DND-41 (cell line): ENCODE measurements around the gene PTBP1.

Experiments
- ATAC-seq: fragments of 200-7000 bp; cut with Tn5 transposase; 3 replicates; pipeline ENCODE4 v1.9.1; 2021; ENCODE audit warnings: low read depth; ENCODE audit not compliant: insufficient read depth
- DNase-seq: peaks from one replicate; pipeline ENCODE4 v3.0.0-alpha.2; 2020
- H2AFZ ChIP-seq: 2 replicates; pipeline ENCODE4 v1.6.0; 2012; ENCODE audit warnings: low read depth, low read length
- H3K27ac ChIP-seq: 2 replicates; pipeline ENCODE4 v1.5.1; 2012; ENCODE audit warnings: low read length, inconsistent platforms
- H3K27me3 ChIP-seq: fragments of 200-600 bp; sonication (generic); 2 replicates; pipeline ENCODE4 v1.6.0; 2012; ENCODE audit warnings: low read length, mild to moderate bottlenecking, inconsistent platforms; ENCODE audit not compliant: insufficient read depth, poor library complexity
- H3K36me3 ChIP-seq: 2 replicates; pipeline ENCODE4 v1.5.1; 2012; ENCODE audit warnings: low read length, inconsistent platforms; ENCODE audit not compliant: insufficient read depth
- H3K4me1 ChIP-seq: 2 replicates; pipeline ENCODE4 v1.5.1; 2012; ENCODE audit warnings: mild to moderate bottlenecking, low read length; ENCODE audit not compliant: insufficient read depth
- H3K4me2 ChIP-seq: 2 replicates; pipeline ENCODE4 v1.6.0; 2012; ENCODE audit warnings: mild to moderate bottlenecking, moderate library complexity, low read length, inconsistent platforms; ENCODE audit not compliant: insufficient read depth
- H3K4me3 ChIP-seq, 2 experiments: fragments of 200-600 bp in 1 of 2; shearing (Covaris generic) in 1 of 2; 2 replicates each; pipeline ENCODE4 v1.5.1; 2012 to 2016; ENCODE audit warnings: inconsistent platforms in 2 of 2, low read length in 2 of 2, mild to moderate bottlenecking in 2 of 2, low read depth in 1 of 2, moderate library complexity in 1 of 2
- H3K79me2 ChIP-seq: 2 replicates; pipeline ENCODE4 v1.6.0; 2012; ENCODE audit warnings: low read length, inconsistent platforms; ENCODE audit not compliant: insufficient read depth
- H3K9ac ChIP-seq: 2 replicates; pipeline ENCODE4 v1.6.0; 2012; ENCODE audit warnings: low read depth, mild to moderate bottlenecking, inconsistent platforms, low read length, moderate library complexity
- H3K9me3 ChIP-seq: 2 replicates; pipeline ENCODE4 v1.5.1; 2012; ENCODE audit warnings: low read length, moderate library complexity, mild to moderate bottlenecking, inconsistent platforms; ENCODE audit not compliant: insufficient read depth, severe bottlenecking
- H4K20me1 ChIP-seq: 2 replicates; pipeline ENCODE4 v1.6.0; 2012; ENCODE audit warnings: low read length; ENCODE audit not compliant: insufficient read depth
- CTCF ChIP-seq: IDR thresholded peaks from 2 replicates; pipeline ENCODE4 v1.5.1; 2012; ENCODE audit warnings: borderline replicate concordance, low read length, moderate library complexity, mild to moderate bottlenecking; ENCODE audit not compliant: poor library complexity, severe bottlenecking; ENCODE audit errors: extremely low read depth
- EZH2 ChIP-seq: IDR thresholded peaks from 3 replicates; pipeline ENCODE4 v1.6.1; 2012; ENCODE audit warnings: borderline replicate concordance, low read depth, mild to moderate bottlenecking, moderate library complexity, low read length, inconsistent platforms; ENCODE audit not compliant: severe bottlenecking

Gene PTBP1

GRCh38 chr19:811506-812048, 14.3 kb downstream of the PTBP1 start:
- H4K20me1 ChIP-seq: peaks cover 69% of the 10 kb centered on the region
- no peaks in the 10 kb centered on the region for H3K9me3 ChIP-seq
- H3K4me1 ChIP-seq: no peaks in the 10 kb centered on the region
- ATAC-seq: no peak
- H3K79me2 ChIP-seq: peaks cover 33% of the 10 kb centered on the region
- no peaks in the 10 kb centered on the region for H3K27me3 ChIP-seq
- peaks cover 69% of the 10 kb centered on the region for H3K36me3 ChIP-seq
- no peak overlapping the region for H3K4me3 ChIP-seq
- TF ChIP-seq EZH2 (no peak), CTCF (no peak)
- no peak overlapping the region for H3K27ac ChIP-seq
- no peak for DNase-seq
- H3K4me2 ChIP-seq: no peak overlapping the region
- no peak overlapping the region for H3K9ac ChIP-seq
- no peak overlapping the region for H2AFZ ChIP-seq

- Histone ChIP-seq H3K9me3 (no peaks in the 10 kb centered on the region), H3K4me2 (no peak overlapping the region), H2AFZ (no peak overlapping the region), H3K9ac (no peak overlapping the region), H3K36me3 (peaks cover 63% of the 10 kb centered on the region), H3K27ac (no peak overlapping the region), H4K20me1 (peaks cover 63% of the 10 kb centered on the region), H3K4me3 (no peak overlapping the region), H3K27me3 (no peaks in the 10 kb centered on the region), H3K79me2 (peaks cover 26% of the 10 kb centered on the region), H3K4me1 (no peaks in the 10 kb centered on the region)
- ATAC-seq (no peak), DNase-seq (no peak)
- TF ChIP-seq CTCF (no peak), EZH2 (no peak)
Observed at GRCh38 chr19:812049-812746, 14.9 kb downstream of the PTBP1 start.

- peaks cover 57% of the 10 kb centered on the region for H4K20me1 ChIP-seq
- no peak overlapping the region for H3K9ac ChIP-seq
- no peaks in the 10 kb centered on the region for H3K27me3 ChIP-seq
- H3K36me3 ChIP-seq: peaks cover 57% of the 10 kb centered on the region
- H3K79me2 ChIP-seq: peaks cover 21% of the 10 kb centered on the region
- no peak overlapping the region for H3K4me3 ChIP-seq
- H2AFZ ChIP-seq: no peak overlapping the region
- no peak for TF ChIP-seq CTCF
- no peak for TF ChIP-seq EZH2
- no peak overlapping the region for H3K4me2 ChIP-seq
- ATAC-seq (no peak), DNase-seq (no peak)
- no peaks in the 10 kb centered on the region for H3K9me3 ChIP-seq
- H3K4me1 ChIP-seq: no peaks in the 10 kb centered on the region
- no peak overlapping the region for H3K27ac ChIP-seq
Observed at GRCh38 chr19:812747-813218, 15.5 kb downstream of the PTBP1 start.
